HG03354 (cell line): ENCODE results near the gene LYST.

ENCODE experiments used
- ATAC-seq: cut with Tn5 transposase; IDR thresholded peaks from one replicate; pipeline ENCODE4 v1.9.1; 2021; ENCODE audit warnings: mild to moderate bottlenecking; ENCODE audit not compliant: unreplicated experiment, poor library complexity, severe bottlenecking

Gene LYST

DNA sequence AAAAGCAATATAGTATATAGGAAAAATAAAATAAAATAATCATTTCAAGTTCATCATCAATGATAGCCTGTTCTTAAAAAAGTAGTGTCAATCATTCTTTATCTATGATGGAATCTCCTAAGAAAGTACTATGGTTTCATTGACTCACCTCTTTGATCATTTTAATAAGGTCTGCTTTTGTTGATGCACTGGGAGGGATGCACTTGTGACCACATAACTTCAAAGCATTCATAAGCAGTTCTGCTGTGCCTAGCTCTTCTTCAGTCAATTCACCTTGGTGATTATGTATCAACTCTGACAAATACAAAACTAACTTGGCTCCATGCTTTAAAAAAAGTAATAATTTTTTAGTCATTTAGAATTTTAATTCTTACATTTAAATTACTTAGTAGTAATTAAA, 132.4 kb downstream of the LYST start:
- no peak for ATAC-seq

- no peak for ATAC-seq
Observed at GRCh38 chr1:235730007-235730406, 136.7 kb downstream of the LYST start.

DNA sequence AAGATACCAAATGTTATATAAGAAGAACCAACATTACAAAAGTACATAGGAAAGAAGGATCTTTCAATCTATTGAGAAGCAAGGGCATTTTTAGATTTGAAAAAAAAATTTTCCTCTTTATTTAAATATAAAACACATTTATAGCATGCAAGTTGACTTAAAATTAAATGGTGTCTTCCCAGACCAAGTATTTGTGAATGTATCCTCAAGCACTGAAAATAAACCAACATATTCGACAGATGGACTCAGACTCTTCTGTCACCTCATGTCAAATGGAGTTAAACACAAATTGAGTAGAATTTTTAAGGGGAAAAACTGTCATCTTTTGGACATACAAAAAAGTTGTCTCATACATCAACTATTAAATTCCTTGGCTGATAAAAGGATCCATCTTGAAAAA, 140.1 kb downstream of the LYST start:
- ATAC-seq, result no peak

GRCh38 chr1:235725434-235725833, 141.3 kb downstream of the LYST start:
- ATAC-seq, result no peak

DNA sequence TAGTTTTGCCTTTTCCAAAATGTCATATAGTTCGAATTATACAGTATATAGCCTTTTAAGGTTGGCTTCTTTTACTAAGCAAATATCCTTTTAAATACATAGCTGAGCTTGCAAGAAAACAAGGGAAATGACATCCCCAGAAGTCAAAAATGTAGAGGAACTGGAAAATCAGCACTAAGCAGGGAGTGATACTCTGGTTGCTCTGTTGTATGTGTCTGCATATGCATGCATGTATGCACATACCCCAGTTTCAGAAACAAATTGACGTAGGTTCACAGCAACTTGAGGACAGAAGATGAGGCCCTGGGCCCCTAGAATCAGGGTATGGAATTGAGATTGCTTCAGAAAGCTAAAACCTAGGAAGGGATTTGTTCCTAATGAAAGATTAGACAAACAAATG, 142.0 kb downstream of the LYST start:
- ATAC-seq, result no peak

GRCh38 chr1:235722858-235723257, 143.8 kb downstream of the LYST start:
- no peak for ATAC-seq

GRCh38 chr1:235721982-235722381, 144.7 kb downstream of the LYST start:
- ATAC-seq, result no peak

GRCh38 chr1:235720544-235720943, 146.2 kb downstream of the LYST start:
- no peak for ATAC-seq

- no peak for ATAC-seq
Observed at GRCh38 chr1:235714205-235714897, 152.4 kb downstream of the LYST start.

DNA sequence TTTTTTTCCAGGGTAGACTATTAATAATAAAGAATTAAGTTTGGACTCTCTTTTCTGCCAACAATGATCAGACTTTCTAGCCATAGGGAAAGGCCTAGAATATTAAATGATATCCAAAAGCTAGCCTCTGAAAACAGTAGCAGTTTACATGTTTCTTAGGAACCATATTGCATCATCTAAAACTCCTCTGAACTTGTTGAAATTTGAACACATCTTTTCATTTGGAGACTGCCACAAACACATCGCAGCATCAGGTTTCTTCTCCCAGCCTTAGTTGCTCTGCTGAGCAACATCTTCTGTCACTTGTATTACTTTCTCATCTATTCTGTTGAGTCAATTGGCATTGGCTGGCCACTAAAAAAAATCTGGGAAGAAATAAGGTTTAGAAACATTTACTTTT, 153.9 kb downstream of the LYST start:
- ATAC-seq, result no peak

GRCh38 chr1:235710687-235711086, 156.0 kb downstream of the LYST start:
- ATAC-seq, result no peak

- ATAC-seq, result no peak
Observed at GRCh38 chr1:235709018-235709417, 157.7 kb downstream of the LYST start.

DNA sequence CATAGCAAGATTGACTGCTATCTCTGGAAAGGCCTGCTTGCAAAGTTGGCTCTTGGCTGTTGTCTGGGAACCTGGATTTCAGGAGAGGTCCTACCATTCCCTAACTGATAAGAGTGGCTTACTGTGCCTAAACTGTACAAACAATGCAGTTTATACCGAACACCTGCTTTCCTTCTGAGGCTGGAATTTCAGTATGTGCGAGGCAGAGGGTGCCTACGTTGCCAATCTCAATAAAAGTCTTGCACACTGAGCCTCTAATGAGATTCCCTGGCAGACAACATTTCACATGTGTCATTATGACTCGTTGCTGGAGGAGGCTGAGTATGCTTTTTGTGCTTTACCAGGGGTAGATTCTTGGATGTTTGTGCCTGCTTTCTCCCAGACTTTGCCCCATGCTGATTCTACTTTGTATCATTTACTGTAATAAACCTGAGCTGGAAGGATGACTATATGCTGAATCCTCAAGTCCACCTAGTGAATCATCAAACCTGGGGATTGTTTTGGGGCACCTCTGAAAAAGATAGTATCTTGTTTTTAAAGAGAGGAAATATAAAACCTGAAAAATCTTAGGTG, 158.2 kb downstream of the LYST start:
- no peak for ATAC-seq

- ATAC-seq, result no peak
Observed at GRCh38 chr1:235703506-235703905, 163.2 kb downstream of the LYST start.

GRCh38 chr1:235702412-235702811, 164.3 kb downstream of the LYST start:
- no peak for ATAC-seq

DNA sequence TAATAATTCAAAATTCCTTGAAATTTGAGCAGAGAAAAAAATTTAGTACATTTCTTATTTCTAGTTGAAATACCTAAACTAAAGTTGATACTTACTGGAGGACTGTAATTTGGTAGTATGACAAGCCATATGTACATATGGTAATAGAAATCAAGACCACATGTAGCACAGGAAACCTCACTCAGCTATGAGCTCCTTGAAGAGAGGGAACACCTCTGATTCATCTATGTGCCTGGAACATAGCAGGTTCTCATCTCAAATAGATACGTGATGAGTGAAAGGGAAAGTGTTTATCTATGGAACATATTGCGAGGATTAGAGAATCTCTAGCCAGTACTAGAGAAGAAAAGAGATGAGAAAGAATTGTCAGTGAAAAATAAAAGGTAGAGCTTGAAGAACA, 169.2 kb downstream of the LYST start:
- ATAC-seq, result no peak

- ATAC-seq, result no peak
Observed at GRCh38 chr1:235689356-235689755, 177.3 kb downstream of the LYST start.

GRCh38 chr1:235688096-235688495, 178.6 kb downstream of the LYST start:
- no peak for ATAC-seq

DNA sequence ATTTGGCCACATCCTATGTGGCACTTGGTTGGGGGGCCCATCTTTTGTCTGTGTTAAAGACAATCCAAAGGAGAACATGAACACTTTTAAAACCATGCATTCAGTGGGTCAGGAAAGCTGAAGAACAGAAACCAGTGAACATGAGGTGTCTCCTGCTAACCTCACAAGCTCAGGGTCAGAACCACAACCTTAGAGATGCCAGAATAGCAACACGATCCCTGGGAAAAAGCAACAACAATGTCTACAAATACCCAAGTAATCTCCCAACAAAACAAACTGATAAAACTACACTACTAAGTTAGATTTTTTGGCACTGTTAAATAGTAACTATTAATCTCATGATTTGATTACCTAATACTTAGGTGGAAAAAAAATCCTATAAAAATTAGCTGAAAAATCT, 183.1 kb downstream of the LYST start:
- ATAC-seq, result no peak

DNA sequence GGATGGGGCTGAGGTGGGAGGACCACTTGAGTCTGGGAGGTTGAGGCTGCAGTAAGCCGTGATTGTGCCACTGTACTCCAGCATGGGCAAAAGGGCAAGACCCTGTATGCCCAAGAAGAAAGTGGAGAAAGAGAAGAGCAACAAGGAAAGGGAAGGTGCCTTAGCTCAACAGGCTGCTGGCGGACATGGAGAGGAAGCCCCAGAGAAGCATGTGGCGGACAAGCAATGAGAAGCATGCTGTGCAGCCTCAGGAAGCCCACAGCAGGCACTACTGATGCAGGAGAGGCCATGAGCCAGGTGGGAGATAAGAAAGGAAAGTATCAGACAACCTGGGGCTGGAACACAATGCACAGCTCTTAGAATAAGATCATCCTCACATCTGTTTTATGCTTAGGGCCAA, 184.5 kb downstream of the LYST start:
- no peak for ATAC-seq

DNA sequence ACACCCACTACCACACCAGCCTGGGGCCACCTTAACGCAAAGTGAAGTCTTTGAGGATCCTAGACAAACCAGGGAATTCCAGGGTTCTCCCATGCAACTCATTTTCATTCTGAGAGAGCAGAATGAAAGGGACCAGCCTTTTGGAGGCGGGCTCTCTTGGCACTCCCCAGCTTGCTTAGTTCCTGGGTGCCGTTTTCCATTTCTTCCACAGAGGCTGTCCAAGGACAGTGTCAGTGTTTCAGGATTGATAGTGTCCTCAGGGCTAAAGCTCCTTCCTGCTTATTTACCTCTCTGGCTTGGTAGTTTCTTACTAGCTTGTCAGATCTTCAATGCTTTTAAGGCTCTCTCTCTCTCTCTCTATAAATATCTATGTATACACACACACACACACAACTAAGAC, 187.1 kb downstream of the LYST start:
- ATAC-seq, result no peak

- ATAC-seq, result no peak
Observed at GRCh38 chr1:235679005-235679404, 187.7 kb downstream of the LYST start.
